Sigmoid colon (tissue), 7 donors: ENCODE results near the gene MYO19. TPM values are rescaled to one million over a fixed set of nuclear protein-coding genes. Genes with fewer than 3 reads are reported as not detected.
"Not testable (repeated sequence)": the region's sequence is repeated elsewhere in the genome, so short reads cannot be mapped to it uniquely, and the experiment has no call there.

Source experiments
- DNase-seq: peaks from one replicate; pipeline ENCODE4 v3.0.0-alpha.2; 2019
- H3K27ac ChIP-seq, 4 donors: fragments of 200-600 bp; sonication (generic); one replicate each; pipeline ENCODE4 v1.5.1; 2016 to 2019; ENCODE audit warnings: mild to moderate bottlenecking in 1 of 4
- H3K27me3 ChIP-seq, 3 donors: fragments of 200-600 bp; sonication (generic); one replicate each; pipeline ENCODE4 v1.5.1; 2019; ENCODE audit warnings: mild to moderate bottlenecking in 1 of 3
- H3K36me3 ChIP-seq, 4 donors: fragments of 200-600 bp; sonication (generic); one replicate each; pipeline ENCODE4 v1.5.1; 2016 to 2019
- H3K4me1 ChIP-seq, 4 donors: fragments of 200-600 bp; sonication (generic); one replicate each; pipeline ENCODE4 v1.5.1; 2017 to 2019
- H3K4me3 ChIP-seq, 4 donors: fragments of 200-600 bp; sonication (generic); one replicate each; pipeline ENCODE4 v1.5.1; 2017 to 2019; ENCODE audit warnings: mild to moderate bottlenecking in 2 of 4, moderate library complexity in 1 of 4
- H3K9me3 ChIP-seq, 4 donors: fragments of 200-600 bp in 3 of 4; sonication (generic) in 3 of 4; one replicate each; pipeline versions ENCODE4 v1.5.1 to v1.6.1; 2013 to 2019
- CTCF ChIP-seq, 4 experiments: fragments of 450-650 bp in 3 of 4; fragments of 200-600 bp in 1 of 4; IDR thresholded peaks; one replicate each; pipeline ENCODE4 v1.5.1; 2016 to 2019; ENCODE audit warnings: antibody characterized with exemption in 4 of 4, mild to moderate bottlenecking in 3 of 4, moderate library complexity in 2 of 4
- EP300 ChIP-seq, 4 donors: sonication (generic); formaldehyde crosslinking; IDR thresholded peaks; one replicate each; pipeline ENCODE4 v1.6.1; 2017; ENCODE audit warnings: antibody characterized with exemption in 4 of 4
- POLR2A ChIP-seq, 2 donors: fragments of 450-650 bp; IDR thresholded peaks; one replicate each; pipeline ENCODE4 v1.6.1; 2016; ENCODE audit warnings: antibody characterized with exemption in 2 of 2, mild to moderate bottlenecking in 2 of 2, moderate library complexity in 2 of 2
- POLR2AphosphoS5 ChIP-seq, 4 donors: sonication (generic); formaldehyde crosslinking; IDR thresholded peaks; one replicate each; pipeline ENCODE4 v1.6.1; 2017; ENCODE audit warnings: antibody characterized with exemption in 4 of 4
- WGBS, 2 donors: extraction: QIAGEN DNeasy Blood & Tissue Kit; methylation state at CpG; one replicate each; pipeline ENCODE4 v1.1.7; 2013; 5-methylcytosine and 5-hydroxymethylcytosine counted together
- intact Hi-C: fragments of 100-400 bp; cut with DNase I; formaldehyde crosslinking; loops from one replicate; pipeline ENCODE4 v1.15.1; 2023
- polyA plus RNA-seq, 3 donors: library from polyadenylated mRNA; stranded (reverse); fragments of 200-250 nt; gene quantifications; one replicate each; pipeline ENCODE4 v1.2.3, GENCODE V29; 2013
- total RNA-seq, 4 donors: library from RNA; depleted of rRNA; stranded (reverse); fragments of >200 nt; gene quantifications; one replicate each; pipeline ENCODE4 v1.1.0, GENCODE V29; 2016
- donor health status: healthy with polysubstance abuse.
- donor health status: Bipolar disorder and iron deficiency.
- donor health status: healthy.

MYO19 gene
- total and polyA plus RNA-seq, 7 donors = 19.2 to 67.2 (median 57.8) TPM

GRCh38 chr17:36509272-36509985, 25.2 kb downstream of the MYO19 start:
- Histone ChIP-seq H3K9me3 (no peaks in the 10 kb centered on the region), H3K36me3 (peaks cover 0 to 59% (median 12%) of the 10 kb centered on the region in 4 donors), H3K4me1 (no peaks in the 10 kb centered on the region), H3K4me3 (no peak overlapping the region), H3K27ac (no peak overlapping the region), H3K27me3 (no peaks in the 10 kb centered on the region)
- 89 to 93% methylated on average over 9 of the region's 9 CpGs for WGBS, 2 donors
- no peak for DNase-seq
- no peak for TF ChIP-seq EP300 (IDR thresholded peaks at IDR 0.05)
- TF ChIP-seq POLR2A (IDR thresholded peaks at IDR 0.05) = no peak
- no peak for TF ChIP-seq POLR2AphosphoS5 (IDR thresholded peaks at IDR 0.05)
- TF ChIP-seq CTCF (IDR thresholded peaks at IDR 0.05) = no peak
- intact Hi-C loops = no loop called here

GRCh38 chr17:36508439-36508838, 26.2 kb downstream of the MYO19 start:
- intact Hi-C loops, H3K27ac ChIP-seq, DNase-seq, H3K4me3 ChIP-seq, H3K4me1 ChIP-seq, H3K9me3 ChIP-seq, H3K27me3 ChIP-seq: not testable (repeated sequence)
- WGBS, 2 donors = 93 to 94% methylated on average over 2 of the region's 2 CpGs
- peaks cover 0 to 65% (median 12%) of the 10 kb centered on the region in 4 donors for H3K36me3 ChIP-seq

DNA sequence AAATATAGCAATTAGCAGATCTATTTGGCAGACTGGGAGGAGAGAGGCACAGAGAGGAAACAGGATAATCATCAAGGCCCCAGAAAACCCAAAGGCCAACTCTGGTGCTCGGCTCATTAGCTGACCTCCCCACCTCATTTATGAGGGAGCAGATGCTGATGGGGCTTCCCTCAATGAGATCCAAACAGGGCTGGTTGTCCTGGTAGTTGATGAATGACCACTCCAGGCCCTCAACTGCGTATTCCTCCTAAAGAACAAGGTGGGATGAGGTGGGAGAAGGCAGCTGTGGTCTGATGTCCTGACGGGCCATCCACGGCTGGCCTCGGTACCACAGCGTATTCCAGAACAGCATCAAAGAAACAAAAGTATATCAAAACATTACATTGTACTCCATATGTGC, 27.4 kb downstream of the MYO19 start:
- TF ChIP-seq EP300 (IDR thresholded peaks at IDR 0.05) = no peak
- Histone ChIP-seq H3K36me3 (peaks cover 0 to 69% (median 11%) of the 10 kb centered on the region in 4 donors), H3K4me3 (no peak overlapping the region), H3K27me3 (no peaks in the 10 kb centered on the region), H3K9me3 (no peaks in the 10 kb centered on the region), H3K4me1 (no peaks in the 10 kb centered on the region), H3K27ac (no peak overlapping the region)
- no peak for DNase-seq
- 85 to 95% methylated on average over 6 of the region's 6 CpGs for WGBS, 2 donors
- intact Hi-C loops = no loop called here

GRCh38 chr17:36506831-36507230, 27.8 kb downstream of the MYO19 start:
- H3K36me3 ChIP-seq = peaks cover 0 to 69% (median 11%) of the 10 kb centered on the region in 4 donors
- no peaks in the 10 kb centered on the region for H3K9me3 ChIP-seq
- DNase-seq = no peak
- H3K27ac ChIP-seq = no peak overlapping the region
- WGBS, 2 donors = 95 to 97% methylated on average over 11 of the region's 11 CpGs
- no peaks in the 10 kb centered on the region for H3K4me1 ChIP-seq
- intact Hi-C loops = no loop called here
- no peak overlapping the region for H3K4me3 ChIP-seq
- TF ChIP-seq POLR2AphosphoS5 (IDR thresholded peaks at IDR 0.05) (no peak), EP300 (IDR thresholded peaks at IDR 0.05) (no peak), POLR2A (IDR thresholded peaks at IDR 0.05) (no peak), CTCF (IDR thresholded peaks at IDR 0.05) (no peak)
- no peaks in the 10 kb centered on the region for H3K27me3 ChIP-seq

GRCh38 chr17:36506249-36506826, 28.3 kb downstream of the MYO19 start:
- 85 to 88% methylated on average over 6 of the region's 6 CpGs for WGBS, 2 donors
- intact Hi-C loops = no loop called here
- TF ChIP-seq POLR2A (IDR thresholded peaks at IDR 0.05) = no peak
- no peak for TF ChIP-seq EP300 (IDR thresholded peaks at IDR 0.05)
- TF ChIP-seq CTCF (IDR thresholded peaks at IDR 0.05) = no peak
- no peak for TF ChIP-seq POLR2AphosphoS5 (IDR thresholded peaks at IDR 0.05)
- H3K9me3 ChIP-seq = no peaks in the 10 kb centered on the region
- no peak overlapping the region for H3K4me3 ChIP-seq
- H3K4me1 ChIP-seq = no peaks in the 10 kb centered on the region
- no peak overlapping the region for H3K27ac ChIP-seq
- DNase-seq = no peak
- peaks cover 0 to 72% (median 11%) of the 10 kb centered on the region in 4 donors for H3K36me3 ChIP-seq
- H3K27me3 ChIP-seq = no peaks in the 10 kb centered on the region
